GM10266 (cell line): Measurements from ENCODE around the gene DAB1.

Experiments
- DNase-seq: peaks from one replicate; pipeline ENCODE4 v3.0.0; 2012; ENCODE audit errors: extremely low spot score
- TF ChIP-seq, protein P1 (sequence below): IDR thresholded peaks from 2 replicates; pipeline ENCODE4 v1.5.1; 2012; ENCODE audit warnings: mild to moderate bottlenecking, low read depth; ENCODE audit not compliant: control insufficient read depth, insufficient read depth; ENCODE audit errors: missing control alignments

The DAB1 gene

GRCh38 chr1:57381426-57381825 lies 42.4 kb downstream of the DAB1 start:
- TF ChIP-seq, protein P1, sequence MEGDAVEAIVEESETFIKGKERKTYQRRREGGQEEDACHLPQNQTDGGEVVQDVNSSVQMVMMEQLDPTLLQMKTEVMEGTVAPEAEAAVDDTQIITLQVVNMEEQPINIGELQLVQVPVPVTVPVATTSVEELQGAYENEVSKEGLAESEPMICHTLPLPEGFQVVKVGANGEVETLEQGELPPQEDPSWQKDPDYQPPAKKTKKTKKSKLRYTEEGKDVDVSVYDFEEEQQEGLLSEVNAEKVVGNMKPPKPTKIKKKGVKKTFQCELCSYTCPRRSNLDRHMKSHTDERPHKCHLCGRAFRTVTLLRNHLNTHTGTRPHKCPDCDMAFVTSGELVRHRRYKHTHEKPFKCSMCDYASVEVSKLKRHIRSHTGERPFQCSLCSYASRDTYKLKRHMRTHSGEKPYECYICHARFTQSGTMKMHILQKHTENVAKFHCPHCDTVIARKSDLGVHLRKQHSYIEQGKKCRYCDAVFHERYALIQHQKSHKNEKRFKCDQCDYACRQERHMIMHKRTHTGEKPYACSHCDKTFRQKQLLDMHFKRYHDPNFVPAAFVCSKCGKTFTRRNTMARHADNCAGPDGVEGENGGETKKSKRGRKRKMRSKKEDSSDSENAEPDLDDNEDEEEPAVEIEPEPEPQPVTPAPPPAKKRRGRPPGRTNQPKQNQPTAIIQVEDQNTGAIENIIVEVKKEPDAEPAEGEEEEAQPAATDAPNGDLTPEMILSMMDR = no peak
- DNase-seq = no peak

DNA sequence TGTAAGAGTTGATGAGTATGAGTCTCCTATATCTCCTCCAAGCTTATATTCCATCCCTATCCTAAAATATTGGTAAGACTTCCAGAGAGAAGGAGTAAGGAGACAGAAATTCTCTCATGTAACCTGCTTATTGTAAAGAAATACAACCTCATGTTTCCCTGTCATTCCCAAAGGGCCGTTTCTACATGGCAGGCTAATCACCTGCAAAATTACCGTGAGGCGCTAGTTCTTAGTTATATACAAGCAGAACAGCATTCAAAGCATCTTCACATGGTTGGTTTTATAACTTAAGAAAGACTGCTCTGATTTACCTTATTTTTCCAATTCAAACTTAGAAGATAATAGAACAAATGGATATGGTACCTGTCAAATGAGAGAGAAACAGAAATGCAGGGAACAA lies 42.9 kb downstream of the DAB1 start:
- TF ChIP-seq, protein P1 = no peak
- DNase-seq = no peak

- DNase-seq = no peak
- TF ChIP-seq, protein P1 = no peak
Measured at GRCh38 chr1:57378534-57378933, 45.3 kb downstream of the DAB1 start.

DNA sequence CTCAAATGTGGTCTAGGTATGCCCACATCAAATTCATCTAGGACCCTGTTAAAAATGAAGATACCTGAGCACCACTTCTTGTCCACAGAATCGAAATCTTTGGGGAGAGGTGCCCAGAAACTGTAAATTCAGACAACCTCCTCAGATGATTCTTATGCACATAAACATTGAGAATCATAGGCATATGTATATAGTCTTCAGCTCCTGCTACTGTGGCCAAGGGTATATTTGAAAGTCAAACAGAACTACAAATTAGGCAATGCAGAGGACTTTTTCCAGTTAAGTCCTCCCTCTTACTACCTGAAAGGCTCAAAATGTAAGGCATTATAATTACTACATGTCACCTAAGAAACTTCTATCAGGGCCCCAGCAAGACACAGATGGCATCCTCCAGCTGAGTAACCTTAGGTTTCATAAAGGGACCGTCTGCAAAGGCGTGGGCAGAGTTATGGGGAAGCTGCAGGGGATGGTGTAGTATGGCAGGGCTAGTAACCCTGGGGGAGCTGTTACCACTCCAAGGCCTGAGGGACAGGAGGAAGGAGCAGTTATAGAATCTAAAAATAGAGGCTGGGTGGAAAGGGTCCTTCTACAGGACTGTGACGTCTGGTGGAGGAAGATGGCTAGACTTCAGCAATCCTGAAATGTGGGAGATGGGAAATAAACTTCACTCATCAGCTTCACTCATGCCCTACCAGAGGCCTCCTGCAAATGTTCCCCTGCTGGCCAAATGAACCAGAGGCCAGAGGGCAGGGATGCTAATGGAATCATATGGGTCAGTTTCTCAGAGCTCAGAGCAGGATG lies 46.3 kb downstream of the DAB1 start:
- TF ChIP-seq, protein P1 = no peak
- DNase-seq = no peak

GRCh38 chr1:57376041-57376440 lies 47.8 kb downstream of the DAB1 start:
- TF ChIP-seq, protein P1 = no peak
- DNase-seq = no peak

GRCh38 chr1:57369889-57370288 lies 54.0 kb downstream of the DAB1 start:
- DNase-seq = no peak
- TF ChIP-seq, protein P1 = no peak

- DNase-seq = no peak
- TF ChIP-seq, protein P1 = no peak
Measured at GRCh38 chr1:57367945-57368344, 55.9 kb downstream of the DAB1 start.
